ENCODE results near the gene VAV3. TPM values are rescaled to one million over a fixed set of nuclear protein-coding genes. Genes with fewer than 3 reads are reported as not detected.

The VAV3 gene
- polyA plus RNA-seq, 1 donor (not counting 4 experiments of a cell fraction or from before 2014, with no cell fraction given), result 19.6 TPM

- TF ChIP-seq EZH2 (IDR thresholded peaks at IDR 0.05; ENCODE audit: low read length) (no peak), CTCF (optimal IDR thresholded peaks at IDR 0.05 in 1 of 3, IDR thresholded peaks at IDR 0.05 in 1 of 3, conservative IDR thresholded peaks at IDR 0.05 in 1 of 3; ENCODE audit: extremely low read depth in 1 of 3, insufficient read depth in 2 of 3, low read length in 3 of 3) (no peak)
- no peak overlapping the region for H3K27ac ChIP-seq (ENCODE audit: control insufficient read depth, insufficient read depth, low read length)
- no peak for FAIRE-seq
- H3K27me3 ChIP-seq (ENCODE audit: control insufficient read depth, extremely low read depth, insufficient read depth, low read length), result no peaks in the 10 kb centered on the region
- dilution Hi-C loops (cut with MboI; ENCODE audit: extremely low pct_ligation_motif_present, low sequenced_read_pairs), result no loop called here
- H3K79me2 ChIP-seq (ENCODE audit: control insufficient read depth, insufficient read depth, low read length), result no peaks in the 10 kb centered on the region
- no peak for DNase-seq (ENCODE audit: low read depth, low spot score)
- no peaks in the 10 kb centered on the region for H3K36me3 ChIP-seq (ENCODE audit: control insufficient read depth in 2 of 2, extremely low read depth in 1 of 2, insufficient read depth in 2 of 2, low read length in 2 of 2)
- H3K4me2 ChIP-seq (ENCODE audit: control insufficient read depth, extremely low read depth, insufficient read depth, low read depth, low read length), result no peak overlapping the region
- H3K4me1 ChIP-seq (ENCODE audit: control insufficient read depth, extremely low read depth, insufficient read depth, low read length), result peaks cover 2% of the 10 kb centered on the region
- no peaks in the 10 kb centered on the region for H4K20me1 ChIP-seq (ENCODE audit: control insufficient read depth, extremely low read depth, insufficient read depth, low read length)
- no peaks in the 10 kb centered on the region for H3K9me3 ChIP-seq (ENCODE audit: control insufficient read depth, low read depth, low read length)
- no peak overlapping the region for H3K4me3 ChIP-seq (ENCODE audit: control insufficient read depth in 2 of 3, extremely low read depth in 1 of 3, insufficient read depth in 2 of 3, low read depth in 1 of 3, low read length in 3 of 3)
- no peaks in the 10 kb centered on the region for H3K9me1 ChIP-seq (ENCODE audit: control insufficient read depth, extremely low read depth, insufficient read depth, low read length)
- H2AFZ ChIP-seq (ENCODE audit: control insufficient read depth, low read length), result no peak overlapping the region
- no peak overlapping the region for H3K9ac ChIP-seq (ENCODE audit: control insufficient read depth, extremely low read depth, insufficient read depth, low read length)
Observed at GRCh38 chr1:107710005-107710404, 255.0 kb downstream of the VAV3 start.

DNA sequence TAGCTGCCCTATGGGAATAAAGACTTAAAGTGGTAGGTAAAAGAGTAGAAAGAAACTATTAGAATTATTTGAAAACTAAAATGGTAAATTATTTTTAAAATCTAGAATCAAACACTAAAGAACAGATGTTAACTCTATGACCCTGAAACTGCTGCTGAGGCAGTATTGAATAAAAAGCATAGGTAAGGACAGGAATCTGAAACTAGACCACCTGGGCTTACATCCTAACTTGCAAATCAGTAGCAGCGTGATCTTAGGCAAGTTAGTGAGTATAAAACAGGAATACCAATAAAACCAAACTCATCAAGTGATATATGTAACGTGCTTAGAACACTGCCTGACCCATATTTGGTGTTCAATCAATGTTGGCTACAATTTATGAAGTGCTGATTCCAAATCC, 257.9 kb downstream of the VAV3 start:
- DNase-seq (ENCODE audit: low read depth, low spot score) (no peak), FAIRE-seq (no peak)
- no peaks in the 10 kb centered on the region for H4K20me1 ChIP-seq (ENCODE audit: control insufficient read depth, extremely low read depth, insufficient read depth, low read length)
- H3K27me3 ChIP-seq (ENCODE audit: control insufficient read depth, extremely low read depth, insufficient read depth, low read length), result no peaks in the 10 kb centered on the region
- no peak overlapping the region for H3K4me2 ChIP-seq (ENCODE audit: control insufficient read depth, extremely low read depth, insufficient read depth, low read depth, low read length)
- peaks cover 10% of the 10 kb centered on the region for H3K4me1 ChIP-seq (ENCODE audit: control insufficient read depth, extremely low read depth, insufficient read depth, low read length)
- no peak for TF ChIP-seq CTCF (optimal IDR thresholded peaks at IDR 0.05 in 1 of 3, IDR thresholded peaks at IDR 0.05 in 1 of 3, conservative IDR thresholded peaks at IDR 0.05 in 1 of 3; ENCODE audit: extremely low read depth in 1 of 3, insufficient read depth in 2 of 3, low read length in 3 of 3)
- TF ChIP-seq EZH2 (IDR thresholded peaks at IDR 0.05; ENCODE audit: low read length), result no peak
- dilution Hi-C loops (cut with MboI; ENCODE audit: extremely low pct_ligation_motif_present, low sequenced_read_pairs), result no loop called here
- H3K4me3 ChIP-seq (ENCODE audit: control insufficient read depth in 2 of 3, extremely low read depth in 1 of 3, insufficient read depth in 2 of 3, low read depth in 1 of 3, low read length in 3 of 3), result no peak overlapping the region
- H3K9me3 ChIP-seq (ENCODE audit: control insufficient read depth, low read depth, low read length), result no peaks in the 10 kb centered on the region
- no peaks in the 10 kb centered on the region for H3K79me2 ChIP-seq (ENCODE audit: control insufficient read depth, insufficient read depth, low read length)
- no peak overlapping the region for H2AFZ ChIP-seq (ENCODE audit: control insufficient read depth, low read length)
- H3K36me3 ChIP-seq (ENCODE audit: control insufficient read depth in 2 of 2, extremely low read depth in 1 of 2, insufficient read depth in 2 of 2, low read length in 2 of 2), result no peaks in the 10 kb centered on the region
- no peak overlapping the region for H3K9ac ChIP-seq (ENCODE audit: control insufficient read depth, extremely low read depth, insufficient read depth, low read length)
- no peak overlapping the region for H3K27ac ChIP-seq (ENCODE audit: control insufficient read depth, insufficient read depth, low read length)
- H3K9me1 ChIP-seq (ENCODE audit: control insufficient read depth, extremely low read depth, insufficient read depth, low read length), result no peaks in the 10 kb centered on the region
